OCI-LY7 (cell line): ENCODE data around the gene SAP30. TPM values are rescaled to one million over a fixed set of nuclear protein-coding genes. Genes with fewer than 3 reads are reported as not detected.

ENCODE experiments used
- BruUV-seq: library from RNA; stranded (reverse); fragments of 400-500 nt; replicated peaks from 2 replicates; lab custom pipeline; 2021; lab: Mats Ljungman, UMichigan
- CTCF ChIA-PET: fragments of 300-600 bp; sonication (Branson Sonifier 250); formaldehyde crosslinking; loops from one replicate; lab custom pipeline; 2022; ENCODE audit warnings: antibody characterized with exemption; ENCODE audit not compliant: unreplicated experiment; lab: Charles Lee
- POLR2A ChIA-PET: fragments of 300-600 bp; sonication (Branson Sonifier 250); formaldehyde crosslinking; loops from one replicate; lab custom pipeline; 2022; ENCODE audit warnings: antibody characterized with exemption; lab: Charles Lee
- DNase-seq: peaks from one replicate; pipeline ENCODE4 v3.0.0-alpha.2; 2015; ENCODE audit warnings: low spot score
- H2AFZ ChIP-seq: fragments of 200-600 bp; sonication (generic), shearing (Covaris generic); 2 replicates; pipeline ENCODE4 v1.6.1; 2014; ENCODE audit warnings: mild to moderate bottlenecking, antibody characterized with exemption, low read length, moderate library complexity
- H3K27ac ChIP-seq: fragments of 200-600 bp; sonication (generic); 2 replicates; pipeline ENCODE4 v1.5.1; 2014; ENCODE audit warnings: mixed run types, low read depth, mild to moderate bottlenecking, moderate library complexity, low read length, inconsistent platforms; ENCODE audit not compliant: poor library complexity, severe bottlenecking
- H3K36me3 ChIP-seq: fragments of 200-600 bp; sonication (generic); 2 replicates; pipeline ENCODE4 v1.6.1; 2014; ENCODE audit warnings: mild to moderate bottlenecking, antibody characterized with exemption, low read length, moderate library complexity, mixed read lengths; ENCODE audit not compliant: insufficient read depth
- H3K4me1 ChIP-seq: fragments of 200-600 bp; sonication (generic); 2 replicates; pipeline ENCODE4 v1.5.1; 2014; ENCODE audit warnings: mild to moderate bottlenecking, low read length; ENCODE audit not compliant: insufficient read depth, poor library complexity, severe bottlenecking
- H3K4me2 ChIP-seq: fragments of 200-600 bp; sonication (generic); 2 replicates; pipeline ENCODE4 v1.6.1; 2014; ENCODE audit warnings: mild to moderate bottlenecking, low read length
- H3K4me3 ChIP-seq: fragments of 200-600 bp; sonication (generic); 2 replicates; pipeline ENCODE4 v1.5.1; 2014; ENCODE audit warnings: mild to moderate bottlenecking, low read depth, low read length; ENCODE audit not compliant: poor library complexity, severe bottlenecking
- H3K79me2 ChIP-seq: fragments of 200-600 bp; sonication (generic); 2 replicates; pipeline ENCODE4 v1.6.1; 2016; ENCODE audit warnings: low read depth, mild to moderate bottlenecking, low read length, moderate library complexity, mixed read lengths; ENCODE audit not compliant: insufficient read depth
- H3K9me2 ChIP-seq: fragments of 200-600 bp; sonication (generic); 2 replicates; pipeline ENCODE4 v1.6.1; 2016; ENCODE audit warnings: mild to moderate bottlenecking, low read length, mixed read lengths; ENCODE audit not compliant: insufficient read depth
- H3K9me3 ChIP-seq: fragments of 200-600 bp; sonication (generic); 2 replicates; pipeline ENCODE4 v1.6.1; 2014; ENCODE audit warnings: mild to moderate bottlenecking, mixed run types, low read length, mixed read lengths
- H4K20me1 ChIP-seq: fragments of 200-600 bp; sonication (generic); 2 replicates; pipeline ENCODE4 v1.6.1; 2014; ENCODE audit warnings: mild to moderate bottlenecking, antibody characterized with exemption, low read length, moderate library complexity, mixed read lengths; ENCODE audit not compliant: insufficient read depth
- EZH2phosphoT487 ChIP-seq: fragments of 200-600 bp; sonication (generic); IDR thresholded peaks from 2 replicates; pipeline ENCODE4 v1.6.1; 2018; ENCODE audit warnings: low read depth, borderline replicate concordance, mild to moderate bottlenecking, mixed run types, antibody characterized with exemption, low read length, moderate library complexity, mixed read lengths
- intact Hi-C: fragments of 100-400 bp; cut with micrococcal nuclease; formaldehyde crosslinking; loops from one replicate; pipeline ENCODE4 v1.10.0; 2022; ENCODE audit not compliant: unreplicated experiment
- total RNA-seq, 2 experiments: library from RNA; depleted of rRNA in 1 of 2; stranded (reverse); fragments of >200 nt in 1 of 2; shearing (Covaris generic) in 1 of 2; gene quantifications; 2 replicates each; pipeline ENCODE4 v1.2.3, GENCODE V29; 2014 to 2022
- TF ChIP-seq, protein P1 (sequence below): fragments of 200-600 bp; sonication (generic); conservative IDR thresholded peaks from 2 replicates; pipeline ENCODE4 v1.5.1; 2014; ENCODE audit warnings: mild to moderate bottlenecking, antibody characterized with exemption, low read length, moderate library complexity, mixed read lengths

SAP30 gene
- total RNA-seq, 2 experiments from 2014 or later, result 56.0 to 86.2 TPM

DNA sequence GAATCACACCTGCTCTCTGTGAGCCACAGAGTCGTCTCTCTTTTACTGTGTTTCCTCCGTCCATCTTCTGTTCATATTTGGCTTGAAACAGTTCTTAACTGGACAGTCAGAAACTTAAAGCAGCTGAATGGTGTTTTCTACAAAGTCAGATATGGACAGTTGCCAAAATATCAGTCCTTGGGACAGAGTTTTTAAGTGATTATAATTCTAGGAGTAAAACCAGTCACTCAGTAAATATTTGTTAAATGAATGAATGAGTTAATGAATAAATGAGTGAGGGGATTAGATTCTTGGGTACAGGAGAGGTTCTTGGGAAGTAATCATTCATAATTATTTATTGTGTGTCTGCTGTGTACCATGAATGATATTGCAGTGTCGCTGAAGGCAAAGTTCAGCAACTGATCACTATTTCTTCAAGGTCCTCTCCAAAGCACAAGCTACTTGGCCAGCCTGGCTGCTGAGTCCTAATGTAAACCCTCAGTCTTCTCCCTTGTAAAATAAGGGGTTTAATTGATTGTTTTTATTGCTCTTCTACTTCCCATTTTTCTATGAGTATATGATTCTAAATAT, 33.6 kb downstream of the SAP30 start:
- Histone ChIP-seq H3K79me2 (no peaks in the 10 kb centered on the region), H4K20me1 (no peaks in the 10 kb centered on the region), H2AFZ (no peak overlapping the region), H3K27ac (no peak overlapping the region), H3K36me3 (no peaks in the 10 kb centered on the region), H3K9me2 (no peaks in the 10 kb centered on the region), H3K4me1 (no peaks in the 10 kb centered on the region), H3K4me2 (no peak overlapping the region), H3K9me3 (no peaks in the 10 kb centered on the region), H3K4me3 (no peak overlapping the region)
- DNase-seq, result no peak
- TF ChIP-seq, protein P1, sequence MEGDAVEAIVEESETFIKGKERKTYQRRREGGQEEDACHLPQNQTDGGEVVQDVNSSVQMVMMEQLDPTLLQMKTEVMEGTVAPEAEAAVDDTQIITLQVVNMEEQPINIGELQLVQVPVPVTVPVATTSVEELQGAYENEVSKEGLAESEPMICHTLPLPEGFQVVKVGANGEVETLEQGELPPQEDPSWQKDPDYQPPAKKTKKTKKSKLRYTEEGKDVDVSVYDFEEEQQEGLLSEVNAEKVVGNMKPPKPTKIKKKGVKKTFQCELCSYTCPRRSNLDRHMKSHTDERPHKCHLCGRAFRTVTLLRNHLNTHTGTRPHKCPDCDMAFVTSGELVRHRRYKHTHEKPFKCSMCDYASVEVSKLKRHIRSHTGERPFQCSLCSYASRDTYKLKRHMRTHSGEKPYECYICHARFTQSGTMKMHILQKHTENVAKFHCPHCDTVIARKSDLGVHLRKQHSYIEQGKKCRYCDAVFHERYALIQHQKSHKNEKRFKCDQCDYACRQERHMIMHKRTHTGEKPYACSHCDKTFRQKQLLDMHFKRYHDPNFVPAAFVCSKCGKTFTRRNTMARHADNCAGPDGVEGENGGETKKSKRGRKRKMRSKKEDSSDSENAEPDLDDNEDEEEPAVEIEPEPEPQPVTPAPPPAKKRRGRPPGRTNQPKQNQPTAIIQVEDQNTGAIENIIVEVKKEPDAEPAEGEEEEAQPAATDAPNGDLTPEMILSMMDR, result no peak
- no peak for TF ChIP-seq EZH2phosphoT487
- intact Hi-C loops, result no loop called here
- BruUV-seq, result no TSS peak
- ChIA-PET CTCF (no interaction called here), POLR2A (interaction anchor here (1.6 to 1.7 kb wide), 2 partner anchors 9 to 30 kb away, joined by 3 to 5 read pairs; no protein-coding TSS in a partner anchor)

DNA sequence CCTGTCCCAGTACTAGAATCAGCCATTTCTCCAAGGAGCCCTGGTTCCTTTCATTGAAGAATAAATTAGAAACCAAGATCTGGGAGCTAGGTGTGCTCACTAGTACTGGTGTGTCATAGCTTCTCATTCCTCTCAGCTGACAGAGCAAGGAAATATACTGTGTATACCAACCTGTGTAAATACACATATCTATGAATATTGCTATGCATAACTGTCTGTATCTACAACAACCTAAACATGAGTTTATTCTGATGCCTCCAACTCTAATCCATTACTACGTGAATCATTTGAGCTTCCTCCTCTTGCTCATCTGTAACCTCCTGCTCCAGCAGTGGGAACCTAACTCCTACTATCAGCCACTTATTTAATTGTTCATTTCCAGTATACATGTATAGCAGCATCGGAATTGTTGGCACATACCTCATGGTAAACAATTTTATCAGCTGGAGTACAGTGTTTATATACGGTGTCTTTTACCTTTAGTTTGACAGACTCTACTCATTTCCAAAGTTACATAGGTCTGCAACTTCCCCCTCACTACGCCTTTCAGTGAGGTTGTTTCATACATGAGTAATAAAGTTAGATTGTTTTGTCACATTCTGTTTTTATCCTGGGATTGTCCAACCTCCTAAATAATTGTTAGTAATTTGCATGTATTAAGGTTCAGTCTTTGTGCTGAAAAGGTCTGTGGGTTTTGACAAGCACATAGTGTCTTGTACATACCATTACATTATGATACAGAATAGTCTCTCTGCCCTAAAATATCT, 35.3 kb downstream of the SAP30 start:
- H4K20me1 ChIP-seq, result no peaks in the 10 kb centered on the region
- intact Hi-C loops, result no loop called here
- CTCF ChIA-PET, result no interaction called here
- no peak for DNase-seq
- H3K4me2 ChIP-seq, result no peak overlapping the region
- no peaks in the 10 kb centered on the region for H3K36me3 ChIP-seq
- no peak overlapping the region for H3K4me3 ChIP-seq
- H3K27ac ChIP-seq, result no peak overlapping the region
- no peaks in the 10 kb centered on the region for H3K79me2 ChIP-seq
- TF ChIP-seq, protein P1, result no peak
- no peak for TF ChIP-seq EZH2phosphoT487
- H3K4me1 ChIP-seq, result no peaks in the 10 kb centered on the region
- H2AFZ ChIP-seq, result no peak overlapping the region
- H3K9me3 ChIP-seq, result no peaks in the 10 kb centered on the region
- BruUV-seq, result no TSS peak
- POLR2A ChIA-PET, result interaction anchor here (0.8 kb wide), 1 partner anchor 16 kb away, joined by 3 read pairs; no protein-coding TSS in a partner anchor
- H3K9me2 ChIP-seq, result no peaks in the 10 kb centered on the region

DNA sequence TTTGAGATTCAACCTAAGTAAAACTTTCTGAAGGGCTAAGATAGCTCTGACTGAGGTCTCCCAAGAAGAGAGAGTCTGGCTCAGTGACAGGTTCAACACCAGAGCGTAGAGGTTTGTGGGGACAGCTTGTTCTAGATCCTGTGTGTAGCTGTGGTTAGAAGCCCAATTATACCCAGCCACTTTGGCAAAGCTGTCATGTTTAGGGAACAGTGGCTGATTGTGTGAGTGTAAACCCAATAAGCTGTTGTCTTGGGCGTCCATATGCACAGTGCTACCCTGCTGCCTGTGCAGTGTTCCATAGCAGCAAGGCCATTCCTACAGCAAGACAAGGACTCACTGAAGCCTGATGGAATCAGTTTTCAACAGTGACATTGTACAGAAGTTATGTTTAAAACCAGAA, 39.3 kb downstream of the SAP30 start:
- Histone ChIP-seq H3K4me2 (no peak overlapping the region), H3K27ac (no peak overlapping the region), H2AFZ (no peak overlapping the region), H3K79me2 (no peaks in the 10 kb centered on the region), H4K20me1 (no peaks in the 10 kb centered on the region), H3K4me1 (no peaks in the 10 kb centered on the region), H3K36me3 (no peaks in the 10 kb centered on the region), H3K9me2 (no peaks in the 10 kb centered on the region), H3K9me3 (no peaks in the 10 kb centered on the region), H3K4me3 (no peak overlapping the region)
- BruUV-seq, result no TSS peak
- intact Hi-C loops, result no loop called here
- ChIA-PET POLR2A (interaction anchor here (0.7 to 1.7 kb wide), 2 partner anchors 11 to 64 kb away, joined by 3 to 6 read pairs; partner anchors contain the start of gene SCRG1), CTCF (no interaction called here)
- DNase-seq, result no peak
- TF ChIP-seq EZH2phosphoT487, result no peak
- TF ChIP-seq, protein P1, result no peak
